BJ (cell line): ENCODE data around the gene GBF1. TPM values are rescaled to one million over a fixed set of nuclear protein-coding genes. Genes with fewer than 3 reads are reported as not detected.

Experiments
- CTCF ChIA-PET: fragments of 350-600 bp; formaldehyde crosslinking; extraction: SDS; loops from one replicate; lab custom pipeline; 2021; ENCODE audit warnings: antibody characterized with exemption, inconsistent platforms; lab: Yijun Ruan, JAX
- POLR2A ChIA-PET: fragments of 300-600 bp; sonication (Branson Sonifier 250); formaldehyde crosslinking; extraction: SDS; loops from one replicate; lab custom pipeline; 2021; ENCODE audit warnings: antibody characterized with exemption; lab: Charles Lee
- DNase-seq: peaks from one replicate; pipeline ENCODE4 v3.0.0-alpha.2; 2011; ENCODE audit warnings: low read depth
- H3K27me3 ChIP-seq: 2 replicates; pipeline ENCODE4 v1.6.0; 2011; ENCODE audit warnings: low read length; ENCODE audit not compliant: control insufficient read depth, insufficient read depth
- H3K36me3 ChIP-seq: 2 replicates; pipeline ENCODE4 v1.5.1; 2011; ENCODE audit warnings: low read length; ENCODE audit not compliant: control insufficient read depth, insufficient read depth
- H3K4me3 ChIP-seq: 2 replicates; pipeline ENCODE4 v1.5.1; 2011; ENCODE audit warnings: low read depth, mild to moderate bottlenecking, control low read depth, low read length
- polyA plus RNA-seq: library from polyadenylated mRNA; depleted of rRNA; stranded (reverse); fragments of >200 nt; gene quantifications from 2 replicates; pipeline ENCODE4 v1.2.3, GENCODE V29; 2011
- TF ChIP-seq, protein P1 (sequence below): IDR thresholded peaks from 2 replicates; pipeline ENCODE4 v1.5.1; 2011; ENCODE audit warnings: low read depth, mild to moderate bottlenecking, control low read depth, inconsistent platforms, low read length, moderate library complexity; ENCODE audit not compliant: insufficient read depth

GBF1 gene
- polyA plus RNA-seq, 1 experiment = 28.4 TPM

DNA sequence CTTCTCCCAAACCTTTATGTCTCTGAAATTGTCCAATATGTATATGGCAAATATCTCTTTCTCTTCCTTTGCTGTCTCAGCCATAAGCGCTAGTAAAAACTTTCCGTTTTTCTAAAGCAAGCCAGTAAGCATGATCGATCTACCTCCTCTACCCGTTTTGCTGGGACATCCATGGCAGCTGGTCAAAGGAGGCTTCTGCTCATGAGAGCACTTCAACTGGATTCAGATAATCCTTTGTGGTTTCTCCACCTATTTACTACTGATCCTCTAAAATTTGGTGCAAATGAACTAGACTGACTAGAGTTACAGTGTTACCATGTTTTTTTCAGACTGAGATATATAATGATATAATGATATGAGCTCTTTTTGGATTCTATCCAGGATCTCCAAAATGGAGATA, 42.7 kb downstream of the GBF1 start:
- H3K4me3 ChIP-seq = no peak overlapping the region
- TF ChIP-seq, protein P1, sequence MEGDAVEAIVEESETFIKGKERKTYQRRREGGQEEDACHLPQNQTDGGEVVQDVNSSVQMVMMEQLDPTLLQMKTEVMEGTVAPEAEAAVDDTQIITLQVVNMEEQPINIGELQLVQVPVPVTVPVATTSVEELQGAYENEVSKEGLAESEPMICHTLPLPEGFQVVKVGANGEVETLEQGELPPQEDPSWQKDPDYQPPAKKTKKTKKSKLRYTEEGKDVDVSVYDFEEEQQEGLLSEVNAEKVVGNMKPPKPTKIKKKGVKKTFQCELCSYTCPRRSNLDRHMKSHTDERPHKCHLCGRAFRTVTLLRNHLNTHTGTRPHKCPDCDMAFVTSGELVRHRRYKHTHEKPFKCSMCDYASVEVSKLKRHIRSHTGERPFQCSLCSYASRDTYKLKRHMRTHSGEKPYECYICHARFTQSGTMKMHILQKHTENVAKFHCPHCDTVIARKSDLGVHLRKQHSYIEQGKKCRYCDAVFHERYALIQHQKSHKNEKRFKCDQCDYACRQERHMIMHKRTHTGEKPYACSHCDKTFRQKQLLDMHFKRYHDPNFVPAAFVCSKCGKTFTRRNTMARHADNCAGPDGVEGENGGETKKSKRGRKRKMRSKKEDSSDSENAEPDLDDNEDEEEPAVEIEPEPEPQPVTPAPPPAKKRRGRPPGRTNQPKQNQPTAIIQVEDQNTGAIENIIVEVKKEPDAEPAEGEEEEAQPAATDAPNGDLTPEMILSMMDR = no peak
- ChIA-PET CTCF (interaction anchor here (1.0 to 1.4 kb wide), 2 partner anchors 21 to 56 kb away, joined by 3 to 4 read pairs; no protein-coding TSS in a partner anchor), POLR2A (no interaction called here)
- H3K36me3 ChIP-seq = no peaks in the 10 kb centered on the region
- no peaks in the 10 kb centered on the region for H3K27me3 ChIP-seq
- no peak for DNase-seq

DNA sequence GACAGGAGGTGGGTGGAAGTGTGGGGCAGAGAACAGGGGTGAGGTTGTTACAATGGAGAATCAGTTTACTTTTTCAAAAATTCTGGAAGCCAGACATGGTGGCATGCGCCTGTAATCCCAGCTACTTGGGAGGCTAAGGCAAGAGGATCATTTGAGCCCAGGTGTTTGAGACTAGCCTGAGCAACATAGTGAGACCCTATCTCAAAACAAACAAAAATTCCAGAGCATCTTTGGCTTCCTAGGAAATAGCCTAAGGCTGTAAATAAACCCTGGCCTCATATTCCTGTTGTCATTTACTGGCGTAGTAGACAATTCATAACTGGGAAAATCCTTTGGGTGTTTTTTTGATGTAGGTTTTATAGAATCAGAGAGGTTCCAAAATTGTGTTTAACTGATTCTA, 44.0 kb downstream of the GBF1 start:
- DNase-seq = no peak
- Histone ChIP-seq H3K36me3 (no peaks in the 10 kb centered on the region), H3K27me3 (no peaks in the 10 kb centered on the region), H3K4me3 (no peak overlapping the region)
- TF ChIP-seq, protein P1 = no peak
- CTCF ChIA-PET = interaction anchor here (0.6 to 1.4 kb wide), 4 partner anchors 23 to 59 kb away, joined by 3 to 4 read pairs (median 4); no protein-coding TSS in a partner anchor
- POLR2A ChIA-PET = no interaction called here

DNA sequence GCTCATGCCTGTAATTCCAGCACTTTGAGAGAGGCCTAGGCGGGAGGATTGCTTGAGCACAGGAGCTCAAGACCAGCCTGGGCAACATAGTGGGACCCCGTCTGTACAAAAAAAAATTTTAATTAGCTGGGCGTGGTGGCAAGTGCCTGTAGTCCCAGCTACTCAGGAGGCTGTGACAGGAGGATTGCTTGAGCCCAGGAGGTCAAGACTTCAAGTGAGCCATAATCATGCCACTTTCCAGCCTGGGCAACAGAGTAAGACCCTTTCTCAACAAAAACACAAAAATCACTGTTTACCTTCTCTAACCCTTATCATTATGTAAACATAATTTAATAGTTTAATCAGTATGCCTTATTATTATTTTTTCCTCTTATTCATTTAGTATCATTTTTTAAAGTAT, 44.5 kb downstream of the GBF1 start:
- ChIA-PET CTCF (interaction anchor here (1.1 kb wide), 1 partner anchor 59 kb away, joined by 3 read pairs; no protein-coding TSS in a partner anchor), POLR2A (no interaction called here)
- no peak for DNase-seq
- H3K27me3 ChIP-seq = no peaks in the 10 kb centered on the region
- H3K36me3 ChIP-seq = no peaks in the 10 kb centered on the region
- no peak overlapping the region for H3K4me3 ChIP-seq
- TF ChIP-seq, protein P1 = no peak

- Histone ChIP-seq H3K27me3 (no peaks in the 10 kb centered on the region), H3K36me3 (no peaks in the 10 kb centered on the region), H3K4me3 (no peak overlapping the region)
- ChIA-PET CTCF (interaction anchor here (0.8 to 0.9 kb wide), 2 partner anchors 12 to 14 kb away, joined by 3 to 4 read pairs; no protein-coding TSS in a partner anchor), POLR2A (no interaction called here)
- TF ChIP-seq, protein P1 = no peak
- no peak for DNase-seq
Observed at GRCh38 chr10:102291221-102291905, 46.0 kb downstream of the GBF1 start.

- ChIA-PET CTCF (interaction anchor here (0.7 to 3.6 kb wide), 3 partner anchors 12 to 54 kb away, joined by 3 to 11 read pairs (median 4); no protein-coding TSS in a partner anchor), POLR2A (no interaction called here)
- H3K4me3 ChIP-seq = no peak overlapping the region
- no peaks in the 10 kb centered on the region for H3K27me3 ChIP-seq
- TF ChIP-seq, protein P1 = no peak
- no peak for DNase-seq
- no peaks in the 10 kb centered on the region for H3K36me3 ChIP-seq
Observed at GRCh38 chr10:102297101-102297500, 51.8 kb downstream of the GBF1 start.
